ENCODE data around the gene TRIM71.

DNA sequence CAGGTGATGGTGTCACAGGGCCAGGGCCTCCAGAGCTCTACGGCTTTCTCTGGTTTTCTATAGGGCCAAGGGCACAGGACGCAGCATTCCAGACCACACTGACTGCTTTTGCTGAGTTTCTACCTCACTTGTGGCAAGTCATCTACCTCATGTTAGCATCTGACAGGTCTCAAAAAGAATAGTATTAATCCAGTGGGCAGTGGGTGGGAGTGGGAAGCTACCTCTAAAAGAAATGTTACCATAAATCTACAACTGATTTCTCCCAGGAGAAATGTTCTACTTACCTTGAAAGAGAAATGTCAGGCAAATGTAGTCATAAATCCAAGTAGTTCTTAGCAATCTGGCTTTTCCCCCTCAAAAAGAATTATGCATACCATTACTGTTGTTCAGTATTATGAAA, 77.9 kb downstream of the TRIM71 start:
- TF ChIP-seq, protein P1, sequence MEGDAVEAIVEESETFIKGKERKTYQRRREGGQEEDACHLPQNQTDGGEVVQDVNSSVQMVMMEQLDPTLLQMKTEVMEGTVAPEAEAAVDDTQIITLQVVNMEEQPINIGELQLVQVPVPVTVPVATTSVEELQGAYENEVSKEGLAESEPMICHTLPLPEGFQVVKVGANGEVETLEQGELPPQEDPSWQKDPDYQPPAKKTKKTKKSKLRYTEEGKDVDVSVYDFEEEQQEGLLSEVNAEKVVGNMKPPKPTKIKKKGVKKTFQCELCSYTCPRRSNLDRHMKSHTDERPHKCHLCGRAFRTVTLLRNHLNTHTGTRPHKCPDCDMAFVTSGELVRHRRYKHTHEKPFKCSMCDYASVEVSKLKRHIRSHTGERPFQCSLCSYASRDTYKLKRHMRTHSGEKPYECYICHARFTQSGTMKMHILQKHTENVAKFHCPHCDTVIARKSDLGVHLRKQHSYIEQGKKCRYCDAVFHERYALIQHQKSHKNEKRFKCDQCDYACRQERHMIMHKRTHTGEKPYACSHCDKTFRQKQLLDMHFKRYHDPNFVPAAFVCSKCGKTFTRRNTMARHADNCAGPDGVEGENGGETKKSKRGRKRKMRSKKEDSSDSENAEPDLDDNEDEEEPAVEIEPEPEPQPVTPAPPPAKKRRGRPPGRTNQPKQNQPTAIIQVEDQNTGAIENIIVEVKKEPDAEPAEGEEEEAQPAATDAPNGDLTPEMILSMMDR (IDR thresholded peaks at IDR 0.05), result no peak
- TF ChIP-seq EZH2 (IDR thresholded peaks at IDR 0.05; ENCODE audit: borderline replicate concordance, insufficient read depth, low read depth, low read length, poor library complexity, severe bottlenecking), result no peak
